ENCODE measurements around the gene IAH1.

Gene IAH1

DNA sequence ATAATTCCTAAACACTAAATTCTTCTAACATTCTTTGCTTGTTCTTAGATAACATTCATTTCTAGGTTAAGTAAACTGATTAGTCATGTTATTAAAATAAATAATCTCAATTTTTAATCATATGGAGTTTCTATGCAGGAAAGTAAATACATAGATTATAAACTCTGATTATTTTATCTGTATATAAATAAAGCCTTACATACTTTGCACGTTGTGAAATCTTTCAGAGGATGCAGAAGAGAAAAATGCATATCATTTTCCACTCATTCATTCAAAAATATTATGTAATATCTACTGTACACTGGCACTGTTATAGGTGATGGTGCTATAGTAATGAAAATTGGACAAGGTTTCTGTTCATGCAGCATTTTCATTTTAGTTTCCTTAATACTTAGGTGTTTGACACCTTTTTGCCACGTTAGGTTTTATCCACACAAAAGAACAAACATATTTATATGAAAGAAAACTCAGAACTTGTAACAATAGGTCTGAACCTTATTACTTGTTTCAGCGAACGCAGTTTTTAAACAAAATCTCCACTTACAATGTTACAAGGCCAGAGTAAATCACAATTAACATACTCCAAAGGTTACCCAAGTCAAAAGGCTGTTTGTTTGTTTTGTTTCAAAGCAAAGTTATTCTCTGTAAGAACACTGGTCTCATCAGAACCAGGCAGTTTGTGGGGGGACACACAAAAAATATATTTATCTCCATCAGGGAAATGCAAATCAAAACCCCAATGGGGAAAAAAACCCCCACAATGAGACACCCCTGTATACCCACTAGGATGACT lies 53.8 kb downstream of the IAH1 start:
- no peak for DNase-seq (ENCODE audit: low spot score)

DNA sequence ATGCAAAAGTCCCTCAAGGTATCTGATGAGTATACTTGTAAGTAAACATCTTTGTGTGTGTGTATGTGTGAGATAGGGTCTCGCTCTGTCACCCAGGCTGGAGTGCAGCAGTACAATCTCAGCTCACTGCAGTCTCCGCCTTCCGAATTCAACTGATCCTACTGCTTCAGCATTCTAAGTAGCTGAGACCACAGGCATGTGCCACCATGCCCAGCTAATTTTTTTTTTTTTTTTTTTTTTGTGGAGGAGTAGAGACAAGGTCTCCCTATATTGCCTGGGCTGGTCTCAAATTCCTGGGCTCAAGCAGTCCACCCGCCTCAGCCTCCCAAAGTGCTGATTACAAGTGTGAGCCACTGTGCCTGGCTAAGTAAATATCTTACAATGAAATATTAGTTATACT lies 58.1 kb downstream of the IAH1 start:
- DNase-seq (ENCODE audit: low spot score): no peak

DNA sequence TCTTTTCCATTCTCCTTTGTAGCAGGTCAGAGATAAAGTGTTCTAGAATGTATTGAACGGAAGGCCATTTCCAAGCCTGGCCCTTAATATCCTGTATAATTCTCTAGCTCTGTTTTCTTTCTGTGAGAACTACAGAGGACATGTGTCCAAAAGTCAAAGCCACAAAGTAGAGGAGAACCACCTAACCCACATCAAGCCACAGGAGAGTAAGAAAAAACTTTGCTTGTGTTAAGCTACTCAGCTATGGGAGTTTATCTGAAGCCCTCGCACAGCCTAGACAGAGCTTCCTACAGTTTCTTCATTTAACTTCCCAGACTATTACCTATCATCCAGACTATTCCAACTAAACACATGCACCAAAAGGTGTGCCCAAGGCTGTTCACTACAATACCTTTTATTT lies 59.3 kb downstream of the IAH1 start:
- no peak for DNase-seq (ENCODE audit: low spot score)

DNA sequence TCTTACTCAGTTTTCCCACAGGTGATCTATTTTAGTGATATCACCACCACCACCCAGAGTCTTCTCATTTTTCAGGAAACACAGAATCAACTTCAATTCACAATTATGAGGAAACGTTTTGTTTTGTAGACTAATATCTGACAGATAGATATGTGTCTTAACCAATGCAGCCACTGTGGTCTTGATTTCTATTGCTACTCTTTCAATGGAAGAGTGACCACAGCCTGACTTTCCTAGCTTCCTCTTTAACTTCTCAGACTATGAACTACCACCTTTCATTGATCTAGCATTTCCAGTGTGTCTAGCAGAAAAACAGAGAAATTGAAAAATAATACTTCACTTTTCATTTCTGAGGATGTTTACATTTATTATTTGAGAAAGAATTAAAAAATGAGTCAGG lies 60.8 kb downstream of the IAH1 start:
- DNase-seq (ENCODE audit: low spot score): no peak

DNA sequence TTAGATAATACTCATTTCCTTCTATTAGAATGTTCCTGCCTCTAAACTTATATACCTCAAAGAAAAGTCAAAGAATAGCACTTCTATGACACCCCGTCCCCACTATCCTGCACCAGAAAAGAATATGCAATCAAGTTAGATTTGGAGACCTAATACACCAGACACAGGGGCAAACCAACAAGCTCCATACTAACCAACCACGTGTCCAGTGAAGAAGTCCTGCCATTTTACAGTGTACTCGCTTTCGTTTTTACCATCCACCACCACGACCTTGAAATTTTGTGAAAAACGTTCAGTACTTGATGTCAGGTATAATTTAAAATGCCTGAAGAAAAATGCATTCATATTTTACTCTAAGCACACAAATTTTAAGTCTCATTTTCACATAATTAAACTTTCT lies 62.2 kb downstream of the IAH1 start:
- DNase-seq (ENCODE audit: low spot score): no peak

DNA sequence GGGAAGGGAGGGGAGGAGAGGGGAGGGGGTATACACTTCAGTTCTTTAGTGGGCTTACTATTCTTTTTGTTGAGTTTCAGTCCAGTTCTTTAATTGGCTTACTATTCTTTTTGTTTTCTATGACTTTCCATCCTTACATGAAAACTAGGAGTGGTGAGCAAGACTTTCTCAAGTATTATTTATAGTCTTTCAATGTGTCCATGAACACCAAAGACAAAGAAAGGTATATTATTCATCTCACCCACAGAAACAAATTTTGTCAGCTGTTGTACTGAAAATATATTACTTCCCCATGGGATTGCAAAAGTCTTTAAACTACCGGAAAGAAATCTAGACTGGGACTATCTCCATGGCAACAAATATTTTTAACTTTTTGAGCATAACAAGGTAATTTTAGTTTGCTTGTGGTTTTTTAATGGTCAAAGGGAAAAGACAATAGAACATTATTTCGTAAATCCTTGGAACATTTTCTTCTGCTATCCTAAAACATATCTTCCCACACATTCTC lies 63.7 kb downstream of the IAH1 start:
- no peak for DNase-seq (ENCODE audit: low spot score)

Measured in SW480 (cell line).